ENCODE measurements around the gene ZNF566.

Gene ZNF566

GRCh38 chr19:36488846-36489117 lies 579 bp downstream of the ZNF566 start:
- Histone ChIP-seq H3K9me3 (ENCODE audit: control insufficient read depth, insufficient read depth, low read depth, low read length) (peaks cover 5% of the 10 kb centered on the region), H3K4me1 (ENCODE audit: control insufficient read depth, insufficient read depth, low read length) (0 out of 2 replicates have a peak, but pooled peaks cover 2% of the 10 kb centered on the region), H3K4me3 (ENCODE audit: low read depth, low read length) (peak overlapping the region; percentile 58), H3K36me3 (ENCODE audit: control insufficient read depth in 2 of 2, insufficient read depth in 1 of 2, low read length in 2 of 2) (peaks cover 4 to 17% of the 10 kb centered on the region in 2 experiments), H3K27ac (ENCODE audit: extremely low read depth, low read depth, low read length) (peak overlapping the region; percentile 95)
- CTCF ChIA-PET: no interaction called here
- POLR2A ChIA-PET: interaction anchor here (0.5 to 2.3 kb wide), 27 partner anchors 9 to 1106 kb away, joined by 3 to 56 read pairs (median 6); partner anchors contain the start of genes ZFP14, ZFP82, ZNF146 and ZNF260
- TF ChIP-seq ZNF26 (tag by site-specific recombination; IDR thresholded peaks at IDR 0.05) (no peak), ZBTB49 (tag by site-specific recombination; IDR thresholded peaks at IDR 0.05; ENCODE audit: low read depth) (no peak), ZNF311 (tag by site-specific recombination; IDR thresholded peaks at IDR 0.05; ENCODE audit: borderline replicate concordance) (peak; percentile 86; the same call in 1 of the 2 replicates), ZNF660 (tag by site-specific recombination; IDR thresholded peaks at IDR 0.05) (no peak), BCL11A (tag by site-specific recombination; IDR thresholded peaks at IDR 0.05; ENCODE audit: low read depth) (no peak), ZBTB21 (tag by site-specific recombination; IDR thresholded peaks at IDR 0.05) (peak; percentile 74; the same call in 1 of the 2 replicates), ZNF48 (tag by site-specific recombination; IDR thresholded peaks at IDR 0.05) (no peak), SETDB1 (IDR thresholded peaks at IDR 0.05; ENCODE audit: insufficient read length, low read length) (no peak), OVOL3 (tag by site-specific recombination; IDR thresholded peaks at IDR 0.05) (no peak), ZNF221 (tag by site-specific recombination; IDR thresholded peaks at IDR 0.05; ENCODE audit: borderline replicate concordance) (no peak; the same call in 1 of the 2 replicates), MZF1 (tag by site-specific recombination; IDR thresholded peaks at IDR 0.05; ENCODE audit: borderline replicate concordance) (0 out of 2 replicates have a peak, but pooled peaks have one; percentile 60), BCL11B (tag by site-specific recombination; IDR thresholded peaks at IDR 0.05; ENCODE audit: low read depth) (no peak), ZIC2 (tag by site-specific recombination; IDR thresholded peaks at IDR 0.05) (no peak), ZNF202 (tag by site-specific recombination; IDR thresholded peaks at IDR 0.05; ENCODE audit: borderline replicate concordance) (no peak), ZSCAN23 (tag by site-specific recombination; IDR thresholded peaks at IDR 0.05) (no peak), ZNF610 (tag by site-specific recombination; IDR thresholded peaks at IDR 0.05; ENCODE audit: borderline replicate concordance) (no peak), GLIS2 (tag by site-specific recombination; IDR thresholded peaks at IDR 0.05) (no peak), ZNF473 (tag by site-specific recombination; IDR thresholded peaks at IDR 0.05) (0 out of 2 replicates have a peak, but pooled peaks have one; percentile 32), ZNF324 (tag by site-specific recombination; IDR thresholded peaks at IDR 0.05) (no peak), CTCF (tag by site-specific recombination; IDR thresholded peaks at IDR 0.05) (peak; percentile 98), ZNF513 (tag by site-specific recombination; IDR thresholded peaks at IDR 0.05) (no peak), ZSCAN18 (tag by site-specific recombination; IDR thresholded peaks at IDR 0.05) (no peak), EGR2 (tag by site-specific recombination; IDR thresholded peaks at IDR 0.05; ENCODE audit: low read depth) (no peak), ZBTB26 (tag by site-specific recombination; optimal IDR thresholded peaks at IDR 0.05) (no peak), ZNF248 (tag by site-specific recombination; IDR thresholded peaks at IDR 0.05) (peak; percentile 81; the same call in 1 of the 2 replicates), ZNF791 (tag by site-specific recombination; IDR thresholded peaks at IDR 0.05) (no peak), ZXDB (tag by site-specific recombination; IDR thresholded peaks at IDR 0.05) (no peak), SCRT2 (tag by site-specific recombination; IDR thresholded peaks at IDR 0.05) (peak; percentile 100), SCRT1 (tag by site-specific recombination; IDR thresholded peaks at IDR 0.05; ENCODE audit: borderline replicate concordance) (peak; percentile 100), ZNF292 (tag by site-specific recombination; IDR thresholded peaks at IDR 0.05; ENCODE audit: borderline replicate concordance, low read depth) (no peak)
